Glutamatergic neuron (in vitro differentiated cells): ENCODE results near the gene L2HGDH. TPM values are rescaled to one million over a fixed set of nuclear protein-coding genes. Genes with fewer than 3 reads are reported as not detected.

Source experiments
- DNase-seq: peaks from one replicate; pipeline ENCODE4 v3.0.0; 2022
- H3K27ac Mint-ChIP-seq: one replicate; pipeline ENCODE4 v1.8.0; 2020; ENCODE audit warnings: mild to moderate bottlenecking, mixed read lengths, inconsistent platforms; ENCODE audit not compliant: unreplicated experiment
- H3K27me3 Mint-ChIP-seq: one replicate; pipeline ENCODE4 v1.8.0; 2020; ENCODE audit warnings: mild to moderate bottlenecking, moderate library complexity, mixed read lengths, inconsistent platforms; ENCODE audit not compliant: unreplicated experiment
- H3K36me3 Mint-ChIP-seq: one replicate; pipeline ENCODE4 v1.8.0; 2020; ENCODE audit warnings: mild to moderate bottlenecking, mixed read lengths, inconsistent platforms; ENCODE audit not compliant: unreplicated experiment
- H3K4me1 Mint-ChIP-seq: one replicate; pipeline ENCODE4 v1.8.0; 2020; ENCODE audit warnings: mild to moderate bottlenecking, low read depth, mixed read lengths, inconsistent platforms; ENCODE audit not compliant: unreplicated experiment
- H3K4me3 Mint-ChIP-seq: one replicate; pipeline ENCODE4 v1.8.0; 2020; ENCODE audit warnings: mild to moderate bottlenecking, mixed read lengths, inconsistent platforms; ENCODE audit not compliant: unreplicated experiment
- H3K9me3 Mint-ChIP-seq: one replicate; pipeline ENCODE4 v1.8.0; 2020; ENCODE audit warnings: mild to moderate bottlenecking, moderate library complexity, mixed read lengths, inconsistent platforms; ENCODE audit not compliant: unreplicated experiment
- total RNA-seq: library from RNA; stranded (reverse); fragmentation: NEBNext Ultra II Directional; extraction: Animal tissue kit (Norgen Biotek cat#: 25700); gene quantifications from one replicate; pipeline ENCODE4 v1.2.1, GENCODE V29; 2021; ENCODE audit not compliant: unreplicated experiment
- TF ChIP-seq, protein P1 (sequence below): fragments of 200-600 bp; sonication (generic); IDR thresholded peaks from one replicate; pipeline ENCODE4 v1.5.0; 2021; ENCODE audit not compliant: partially characterized antibody, unreplicated experiment

L2HGDH gene
- total RNA-seq, 1 donor from 2014 or later = 6.7 TPM

DNA sequence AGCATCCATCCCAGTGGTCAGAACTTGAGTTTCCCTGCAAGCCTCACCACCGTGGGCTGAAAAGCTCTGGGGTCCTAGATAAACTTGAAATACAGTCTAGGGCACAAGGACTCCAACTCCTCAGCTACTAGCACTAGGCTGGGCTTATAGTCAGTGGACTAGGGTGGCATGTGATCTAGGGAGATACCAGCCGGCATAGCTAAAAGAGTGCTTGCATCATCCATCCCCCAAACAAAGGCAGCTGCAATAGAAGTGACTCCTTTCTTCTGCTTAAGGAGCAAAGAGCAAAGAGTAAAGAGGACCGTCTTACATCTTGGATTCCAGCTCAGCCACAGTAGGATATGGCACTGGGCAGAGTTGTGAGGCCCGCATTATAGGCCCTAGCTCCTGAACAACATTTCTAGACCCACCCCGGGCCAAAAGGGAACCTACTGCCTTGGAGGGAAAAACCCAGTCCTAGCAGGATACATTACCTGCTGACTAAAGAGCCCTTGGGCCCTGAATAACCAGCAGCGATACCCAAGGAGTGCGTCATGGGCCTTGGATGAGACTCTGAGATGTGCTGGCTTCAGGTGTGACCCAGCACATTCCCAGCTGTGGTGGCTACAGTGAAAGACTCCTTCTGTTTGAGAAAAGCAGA lies 62.8 kb downstream of the L2HGDH start:
- H3K4me1 Mint-ChIP-seq = no peaks in the 10 kb centered on the region
- H3K4me3 Mint-ChIP-seq = no peak overlapping the region
- H3K36me3 Mint-ChIP-seq = peaks cover 7% of the 10 kb centered on the region
- TF ChIP-seq, protein P1, sequence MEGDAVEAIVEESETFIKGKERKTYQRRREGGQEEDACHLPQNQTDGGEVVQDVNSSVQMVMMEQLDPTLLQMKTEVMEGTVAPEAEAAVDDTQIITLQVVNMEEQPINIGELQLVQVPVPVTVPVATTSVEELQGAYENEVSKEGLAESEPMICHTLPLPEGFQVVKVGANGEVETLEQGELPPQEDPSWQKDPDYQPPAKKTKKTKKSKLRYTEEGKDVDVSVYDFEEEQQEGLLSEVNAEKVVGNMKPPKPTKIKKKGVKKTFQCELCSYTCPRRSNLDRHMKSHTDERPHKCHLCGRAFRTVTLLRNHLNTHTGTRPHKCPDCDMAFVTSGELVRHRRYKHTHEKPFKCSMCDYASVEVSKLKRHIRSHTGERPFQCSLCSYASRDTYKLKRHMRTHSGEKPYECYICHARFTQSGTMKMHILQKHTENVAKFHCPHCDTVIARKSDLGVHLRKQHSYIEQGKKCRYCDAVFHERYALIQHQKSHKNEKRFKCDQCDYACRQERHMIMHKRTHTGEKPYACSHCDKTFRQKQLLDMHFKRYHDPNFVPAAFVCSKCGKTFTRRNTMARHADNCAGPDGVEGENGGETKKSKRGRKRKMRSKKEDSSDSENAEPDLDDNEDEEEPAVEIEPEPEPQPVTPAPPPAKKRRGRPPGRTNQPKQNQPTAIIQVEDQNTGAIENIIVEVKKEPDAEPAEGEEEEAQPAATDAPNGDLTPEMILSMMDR = no peak
- H3K9me3 Mint-ChIP-seq = no peaks in the 10 kb centered on the region
- no peak for DNase-seq
- no peak overlapping the region for H3K27ac Mint-ChIP-seq
- no peaks in the 10 kb centered on the region for H3K27me3 Mint-ChIP-seq

DNA sequence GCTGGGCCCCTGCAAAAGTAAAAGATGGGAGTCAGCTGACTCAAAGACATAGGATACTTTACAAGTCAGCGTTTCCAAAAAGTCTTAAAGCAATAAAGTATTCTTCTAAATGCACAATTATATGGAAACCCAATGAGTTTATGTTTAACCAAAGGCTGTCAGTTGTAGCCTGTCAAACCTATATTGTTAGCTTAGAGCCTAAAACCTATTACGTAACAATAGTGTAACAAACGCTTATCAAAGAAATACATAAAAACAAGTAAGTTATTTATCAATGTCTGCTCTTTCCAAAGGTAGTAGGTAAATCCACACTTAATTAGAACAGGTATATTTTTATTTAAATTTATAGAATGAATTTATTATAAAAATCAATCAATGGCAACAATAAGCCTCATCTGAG lies 64.8 kb downstream of the L2HGDH start:
- Mint-ChIP-seq H3K4me1 (no peaks in the 10 kb centered on the region), H3K27me3 (no peaks in the 10 kb centered on the region), H3K4me3 (no peak overlapping the region), H3K9me3 (no peaks in the 10 kb centered on the region), H3K27ac (no peak overlapping the region), H3K36me3 (no peaks in the 10 kb centered on the region)
- TF ChIP-seq, protein P1 = no peak
- no peak for DNase-seq

DNA sequence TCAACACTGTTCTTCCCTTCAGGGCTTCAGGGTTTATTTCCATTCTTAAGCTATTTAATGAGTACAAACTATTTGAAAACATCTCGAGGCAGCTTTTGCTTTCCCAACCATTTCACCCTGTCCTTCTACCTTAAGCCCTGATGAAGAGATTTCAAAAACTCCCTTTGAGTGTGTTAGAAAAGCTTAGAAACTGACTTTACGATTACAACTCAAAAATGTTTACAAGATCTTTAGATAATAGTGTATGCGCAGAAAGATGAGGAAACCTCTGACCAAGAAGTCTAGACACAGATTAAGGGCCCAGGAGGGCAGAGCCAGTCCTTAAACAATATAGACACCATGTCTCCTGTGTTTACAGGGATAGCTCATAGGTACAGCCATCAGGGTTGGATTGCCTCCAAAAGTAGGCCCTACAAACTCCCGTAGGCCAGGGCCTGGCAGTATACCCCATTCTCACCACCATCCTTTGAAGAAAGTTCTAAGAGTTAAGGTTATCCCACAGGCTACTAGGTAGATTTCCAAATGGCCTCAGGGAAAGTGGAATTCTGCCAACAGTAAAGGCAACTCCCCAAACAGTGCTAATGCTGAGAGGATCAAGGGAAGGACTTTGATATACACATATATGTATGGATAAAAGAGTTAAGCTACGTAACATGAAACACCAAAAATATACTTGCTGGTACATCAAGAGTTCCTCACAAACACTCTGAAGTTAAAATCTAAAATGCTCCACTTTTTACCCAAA lies 69.3 kb downstream of the L2HGDH start:
- no peaks in the 10 kb centered on the region for H3K36me3 Mint-ChIP-seq
- no peak overlapping the region for H3K27ac Mint-ChIP-seq
- TF ChIP-seq, protein P1 = no peak
- no peaks in the 10 kb centered on the region for H3K4me1 Mint-ChIP-seq
- H3K9me3 Mint-ChIP-seq = no peaks in the 10 kb centered on the region
- no peak for DNase-seq
- no peaks in the 10 kb centered on the region for H3K27me3 Mint-ChIP-seq
- no peak overlapping the region for H3K4me3 Mint-ChIP-seq

DNA sequence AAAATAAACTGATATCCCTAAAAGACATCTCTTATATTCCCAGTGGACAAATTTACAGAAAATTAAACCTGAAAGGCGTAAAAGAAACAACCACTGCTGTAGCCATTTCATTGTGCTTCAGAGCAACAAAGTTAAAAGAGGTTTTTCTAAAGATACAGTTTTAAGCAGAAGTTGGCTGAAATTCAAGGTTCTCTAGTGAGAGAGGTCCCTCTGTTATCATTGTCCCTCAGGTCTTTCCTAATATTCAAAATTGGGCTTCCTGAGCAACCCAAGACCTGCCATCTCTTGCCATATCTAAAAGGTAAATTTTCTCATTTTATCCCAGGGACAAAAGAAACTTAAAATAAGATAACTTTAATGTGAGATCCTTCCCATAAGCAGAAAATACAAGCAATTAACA lies 69.9 kb downstream of the L2HGDH start:
- Mint-ChIP-seq H3K4me3 (no peak overlapping the region), H3K36me3 (no peaks in the 10 kb centered on the region), H3K27ac (no peak overlapping the region), H3K9me3 (peaks cover 4% of the 10 kb centered on the region), H3K27me3 (no peaks in the 10 kb centered on the region), H3K4me1 (no peaks in the 10 kb centered on the region)
- TF ChIP-seq, protein P1 = no peak
- no peak for DNase-seq

DNA sequence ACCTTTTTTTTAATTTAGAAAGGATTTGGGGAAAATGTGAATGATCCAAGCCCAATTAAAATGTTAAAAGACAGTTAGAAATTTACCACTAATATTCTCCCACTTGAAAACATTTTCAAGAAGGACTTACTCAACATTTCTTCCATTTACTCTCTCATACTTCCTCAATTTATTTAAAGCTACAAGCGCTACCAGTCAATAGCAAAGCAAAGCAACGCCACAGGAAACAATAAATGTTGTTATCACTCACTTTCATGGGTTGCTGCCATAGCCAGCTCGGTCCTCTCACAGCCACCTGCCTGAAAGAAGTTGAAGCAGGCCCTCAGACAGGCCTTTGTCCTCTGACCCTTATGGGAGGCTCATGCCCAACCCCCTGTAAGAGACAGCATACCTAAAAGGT lies 74.6 kb downstream of the L2HGDH start:
- DNase-seq = no peak
- H3K9me3 Mint-ChIP-seq = peaks cover 6% of the 10 kb centered on the region
- TF ChIP-seq, protein P1 = no peak
- no peaks in the 10 kb centered on the region for H3K36me3 Mint-ChIP-seq
- no peak overlapping the region for H3K27ac Mint-ChIP-seq
- peaks cover 2% of the 10 kb centered on the region for H3K4me1 Mint-ChIP-seq
- no peak overlapping the region for H3K4me3 Mint-ChIP-seq
- no peaks in the 10 kb centered on the region for H3K27me3 Mint-ChIP-seq
